HG03565 (cell line): ENCODE measurements around the gene HEPACAM.

Experiments used
- ATAC-seq: cut with Tn5 transposase; IDR thresholded peaks from one replicate; pipeline ENCODE4 v1.9.1; 2021; ENCODE audit warnings: mild to moderate bottlenecking, moderate library complexity; ENCODE audit not compliant: unreplicated experiment

Gene HEPACAM

GRCh38 chr11:124886978-124887666 is 48.7 kb downstream of the HEPACAM start:
- no peak for ATAC-seq

- no peak for ATAC-seq
Observed at GRCh38 chr11:124886476-124886875, 49.4 kb downstream of the HEPACAM start.

GRCh38 chr11:124884869-124885479 is 50.9 kb downstream of the HEPACAM start:
- ATAC-seq, result no peak

- no peak for ATAC-seq
Observed at GRCh38 chr11:124884340-124884739, 51.5 kb downstream of the HEPACAM start.

GRCh38 chr11:124882339-124883071 is 53.3 kb downstream of the HEPACAM start:
- no peak for ATAC-seq

GRCh38 chr11:124880958-124881357 is 54.9 kb downstream of the HEPACAM start:
- ATAC-seq, result no peak

GRCh38 chr11:124880290-124880611 is 55.6 kb downstream of the HEPACAM start:
- ATAC-seq, result no peak

GRCh38 chr11:124879493-124880289 is 56.2 kb downstream of the HEPACAM start:
- no peak for ATAC-seq

- no peak for ATAC-seq
Observed at GRCh38 chr11:124878759-124879492, 56.9 kb downstream of the HEPACAM start.

- ATAC-seq, result no peak
Observed at GRCh38 chr11:124877910-124878758, 57.7 kb downstream of the HEPACAM start.

- no peak for ATAC-seq
Observed at GRCh38 chr11:124877631-124877909, 58.3 kb downstream of the HEPACAM start.

- ATAC-seq, result no peak
Observed at GRCh38 chr11:124876818-124877630, 58.8 kb downstream of the HEPACAM start.

- ATAC-seq, result peak; percentile 83
Observed at GRCh38 chr11:124875943-124876817, 59.7 kb downstream of the HEPACAM start.

- ATAC-seq, result no peak
Observed at GRCh38 chr11:124875401-124875800, 60.4 kb downstream of the HEPACAM start.

- ATAC-seq, result no peak
Observed at GRCh38 chr11:124874571-124875255, 61.1 kb downstream of the HEPACAM start.

GRCh38 chr11:124873951-124874350 is 61.9 kb downstream of the HEPACAM start:
- ATAC-seq, result no peak

GRCh38 chr11:124872741-124873140 is 63.1 kb downstream of the HEPACAM start:
- ATAC-seq, result no peak

GRCh38 chr11:124872280-124872679 is 63.6 kb downstream of the HEPACAM start:
- no peak for ATAC-seq
